HG02759 (cell line): ENCODE results near the gene TMEM184B.
"Not testable (repeated sequence)": the region's sequence is repeated elsewhere in the genome, so short reads cannot be mapped to it uniquely, and the experiment has no call there.

ENCODE experiments used
- ATAC-seq: cut with Tn5 transposase; IDR thresholded peaks from one replicate; pipeline ENCODE4 v1.9.1; 2021; ENCODE audit warnings: mild to moderate bottlenecking, moderate library complexity; ENCODE audit not compliant: unreplicated experiment

The TMEM184B gene

DNA sequence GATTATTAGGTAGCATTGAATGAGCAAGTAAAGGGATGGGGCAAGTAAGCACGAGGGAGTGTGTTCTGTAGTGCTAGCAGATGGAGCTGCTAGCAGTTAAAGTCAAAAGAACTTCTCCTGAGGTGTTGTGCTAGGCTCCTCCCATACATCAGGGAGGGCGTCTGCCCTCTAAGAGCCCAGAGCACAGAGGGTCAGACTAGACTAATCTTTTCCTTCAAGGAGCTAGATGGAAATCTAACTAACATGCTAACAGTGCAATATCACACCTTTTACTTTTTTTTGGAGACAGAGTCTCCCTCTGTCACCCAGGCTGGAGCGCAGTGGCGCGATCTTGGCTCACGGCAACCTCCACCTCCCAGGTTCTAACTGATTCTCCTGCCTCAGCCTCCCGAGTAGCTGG, 88.0 kb downstream of the TMEM184B start:
- no peak for ATAC-seq

DNA sequence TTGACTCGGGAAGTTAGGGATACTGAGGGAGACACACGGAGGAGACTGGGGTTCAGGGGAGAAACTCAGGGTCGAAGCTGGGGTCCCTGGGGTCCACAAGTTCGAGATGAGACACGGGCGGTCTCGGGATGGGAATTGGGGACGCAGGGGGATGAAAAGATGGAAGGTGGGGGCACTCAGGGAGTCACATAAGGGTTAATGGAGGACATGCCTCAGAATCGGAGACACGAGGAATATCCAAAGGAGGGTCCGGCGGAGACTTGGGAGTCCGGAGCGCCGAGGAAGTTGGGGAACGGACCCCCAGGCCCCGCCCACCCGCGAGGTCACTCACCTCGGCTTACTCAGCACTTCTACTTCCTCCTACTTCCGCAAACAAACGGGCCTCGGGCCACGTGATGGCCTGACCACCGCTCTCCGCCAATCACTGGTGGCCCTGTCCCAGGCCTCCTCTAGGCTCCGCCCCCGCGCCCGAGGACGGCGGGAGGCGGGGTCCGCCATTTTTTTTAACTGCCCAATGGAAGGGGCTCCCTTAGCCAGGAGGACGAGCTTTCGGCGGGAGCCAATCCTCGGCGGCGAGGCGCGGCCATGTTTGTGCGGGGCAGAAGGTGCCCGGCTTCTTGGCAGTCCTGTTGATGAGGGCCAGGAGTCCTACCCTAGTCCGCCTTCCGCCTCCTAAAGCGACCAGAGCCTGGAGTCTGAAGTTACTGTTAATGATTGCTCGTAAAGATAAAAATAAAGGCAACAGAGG, 91.2 kb downstream of the TMEM184B start, which contains the start of gene PLA2G6:
PLA2G6 (minus strand) TSS at position 378 of the 748 bp plus-strand sequence. CDS start 12,404 bp downstream, outside the sequence.
- ATAC-seq, result peak; percentile 89

- no peak for ATAC-seq
These were observed 91.9 kb downstream of the TMEM184B start for GRCh38 chr22:38180841-38181452.

- not testable (repeated sequence) for ATAC-seq
These were observed 94.2 kb downstream of the TMEM184B start for GRCh38 chr22:38178605-38178937.

- no peak for ATAC-seq
These were observed 94.7 kb downstream of the TMEM184B start for GRCh38 chr22:38177926-38178604.

GRCh38 chr22:38177571-38177925, 95.3 kb downstream of the TMEM184B start:
- not testable (repeated sequence) for ATAC-seq

- ATAC-seq, result no peak
These were observed 95.8 kb downstream of the TMEM184B start for GRCh38 chr22:38177044-38177443.

GRCh38 chr22:38176170-38176741, 96.6 kb downstream of the TMEM184B start:
- peak; percentile 36 for ATAC-seq

GRCh38 chr22:38175206-38176118, 97.3 kb downstream of the TMEM184B start:
- no peak for ATAC-seq

DNA sequence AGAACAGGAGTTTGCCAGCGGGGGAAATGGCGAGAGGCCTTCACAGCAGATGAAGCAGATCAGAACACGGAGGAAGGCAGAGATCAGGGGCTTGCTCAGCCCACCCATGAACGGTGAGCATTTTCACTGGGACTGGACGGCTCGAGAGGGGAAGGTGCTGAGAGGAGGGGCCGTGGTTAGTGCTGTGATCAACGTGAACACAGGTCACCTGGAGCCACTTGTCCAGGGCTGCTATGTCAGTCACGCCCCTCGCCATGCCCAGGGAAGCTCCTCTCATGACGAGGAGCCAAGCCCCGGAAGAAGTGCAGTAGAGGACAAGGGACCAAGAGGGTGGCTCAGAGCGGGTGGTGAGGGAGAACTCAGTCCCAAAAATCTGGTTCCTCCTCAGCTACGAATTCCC, 98.2 kb downstream of the TMEM184B start:
- ATAC-seq, result no peak

DNA sequence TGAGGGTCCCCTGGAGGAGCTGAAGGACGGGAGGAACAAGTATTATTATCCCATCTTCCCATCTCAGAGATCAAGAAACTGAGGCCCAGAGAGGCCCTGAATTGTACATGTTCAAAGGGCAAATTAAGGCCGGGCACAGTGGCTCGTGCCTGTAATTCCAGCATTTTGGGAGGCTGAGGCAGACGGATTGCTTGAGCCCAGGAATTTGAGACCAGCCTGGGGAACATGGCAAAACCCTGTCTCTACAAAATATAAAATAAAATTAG, 99.2 kb downstream of the TMEM184B start:
- no peak for ATAC-seq

- no peak for ATAC-seq
These were observed 99.8 kb downstream of the TMEM184B start for GRCh38 chr22:38172832-38173640.

GRCh38 chr22:38171927-38172831, 100.6 kb downstream of the TMEM184B start:
- no peak for ATAC-seq

DNA sequence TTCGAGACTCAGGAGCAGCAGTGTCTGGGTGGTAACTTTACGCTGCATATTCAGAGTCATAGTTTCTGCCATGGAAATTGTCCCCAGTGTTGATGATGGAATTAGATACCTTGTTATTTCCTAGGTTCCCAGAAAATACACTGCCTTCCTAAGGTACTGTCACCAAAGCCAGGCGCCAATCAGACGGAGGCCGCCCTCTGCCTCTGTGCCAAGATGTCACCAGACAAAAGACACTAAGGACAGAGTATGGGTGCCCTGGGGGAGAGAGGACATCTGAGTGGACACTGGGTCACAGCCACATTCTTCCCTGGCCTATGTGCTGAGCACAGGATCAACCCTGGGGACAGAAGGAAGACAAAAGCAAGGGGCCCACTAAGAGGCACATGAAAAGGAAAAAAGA, 102.3 kb downstream of the TMEM184B start:
- ATAC-seq, result no peak
